ENCODE results near the gene WDR83. TPM values are rescaled to one million over a fixed set of nuclear protein-coding genes. Genes with fewer than 3 reads are reported as not detected.
"Not testable (repeated sequence)": the region's sequence is repeated elsewhere in the genome, so short reads cannot be mapped to it uniquely, and the experiment has no call there.

The WDR83 gene
- total and polyA plus RNA-seq, 2 experiments from 2014 or later: 9.1 to 19.5 TPM

- Histone ChIP-seq H2AFZ (peak overlapping the region; percentile 84), H3K36me3 (replicated peaks; ENCODE audit: insufficient read depth, low read depth) (no peaks in the 10 kb centered on the region), H3K27me3 (no peaks in the 10 kb centered on the region), H3K79me2 (no peaks in the 10 kb centered on the region), H4K20me1 (ENCODE audit: insufficient read depth, poor library complexity, severe bottlenecking) (no peaks in the 10 kb centered on the region), H3K4me1 (ENCODE audit: insufficient read depth) (no peaks in the 10 kb centered on the region), H3K9me3 (ENCODE audit: low read depth) (no peaks in the 10 kb centered on the region), H3K4me2 (peak overlapping the region; percentile 77), H3K4me3 (no peak overlapping the region), H3K9me2 (replicated peaks; ENCODE audit: insufficient read depth) (no peaks in the 10 kb centered on the region), H3K27ac (no peak overlapping the region)
- WGBS (ENCODE audit: low lambda C conversion rate, missing lambda C conversion rate): 16% methylated on average over 39 of the region's 39 CpGs
- peak; percentile 87 for DNase-seq (ENCODE audit: low spot score)
- TF ChIP-seq EZH2 (IDR thresholded peaks at IDR 0.05; ENCODE audit: borderline replicate concordance): no peak
- TF ChIP-seq CTCF (IDR thresholded peaks at IDR 0.05; ENCODE audit: poor library complexity): peak; percentile 81
These were observed 26.6 kb upstream of the WDR83 start for GRCh38 chr19:12639901-12640613.

- TF ChIP-seq CTCF (IDR thresholded peaks at IDR 0.05; ENCODE audit: poor library complexity): no peak
- TF ChIP-seq EZH2 (IDR thresholded peaks at IDR 0.05; ENCODE audit: borderline replicate concordance): no peak
- TF ChIP-seq EZH2phosphoT487 (IDR thresholded peaks at IDR 0.05; ENCODE audit: low read depth, severe bottlenecking, unreplicated experiment): no peak
- no peak for DNase-seq (ENCODE audit: low spot score)
- Histone ChIP-seq H3K27ac (no peak overlapping the region), H3K4me3 (no peak overlapping the region), H3K27me3 (no peaks in the 10 kb centered on the region), H3K9me3 (ENCODE audit: low read depth) (no peaks in the 10 kb centered on the region), H3K36me3 (replicated peaks; ENCODE audit: insufficient read depth, low read depth) (no peaks in the 10 kb centered on the region), H3K9me2 (replicated peaks; ENCODE audit: insufficient read depth) (no peaks in the 10 kb centered on the region), H3K4me1 (ENCODE audit: insufficient read depth) (no peaks in the 10 kb centered on the region), H3K79me2 (no peaks in the 10 kb centered on the region), H2AFZ (no peak overlapping the region), H4K20me1 (ENCODE audit: insufficient read depth, poor library complexity, severe bottlenecking) (no peaks in the 10 kb centered on the region), H3K4me2 (no peak overlapping the region)
- 85% methylated on average over 13 of the region's 13 CpGs for WGBS (ENCODE audit: low lambda C conversion rate, missing lambda C conversion rate)
These were observed 25.2 kb upstream of the WDR83 start for GRCh38 chr19:12641456-12641855.

- Histone ChIP-seq H3K9me3 (ENCODE audit: low read depth) (no peaks in the 10 kb centered on the region), H3K36me3 (replicated peaks; ENCODE audit: insufficient read depth, low read depth) (no peaks in the 10 kb centered on the region), H3K4me2 (no peak overlapping the region), H3K9me2 (replicated peaks; ENCODE audit: insufficient read depth) (no peaks in the 10 kb centered on the region), H2AFZ (no peak overlapping the region), H4K20me1 (ENCODE audit: insufficient read depth, poor library complexity, severe bottlenecking) (no peaks in the 10 kb centered on the region), H3K27me3 (no peaks in the 10 kb centered on the region), H3K4me3 (no peak overlapping the region), H3K4me1 (ENCODE audit: insufficient read depth) (no peaks in the 10 kb centered on the region), H3K27ac (no peak overlapping the region), H3K79me2 (no peaks in the 10 kb centered on the region)
- DNase-seq (ENCODE audit: low spot score): no peak
- 94% methylated on average over 26 of the region's 26 CpGs for WGBS (ENCODE audit: low lambda C conversion rate, missing lambda C conversion rate)
- no peak for TF ChIP-seq CTCF (IDR thresholded peaks at IDR 0.05; ENCODE audit: poor library complexity)
- TF ChIP-seq EZH2 (IDR thresholded peaks at IDR 0.05; ENCODE audit: borderline replicate concordance): no peak
- TF ChIP-seq EZH2phosphoT487 (IDR thresholded peaks at IDR 0.05; ENCODE audit: low read depth, severe bottlenecking, unreplicated experiment): no peak
These were observed 24.1 kb upstream of the WDR83 start for GRCh38 chr19:12642506-12642905.

- not testable (repeated sequence) for H3K36me3 ChIP-seq (replicated peaks; ENCODE audit: insufficient read depth, low read depth); H3K27ac ChIP-seq; H3K4me2 ChIP-seq; H3K27me3 ChIP-seq; H3K9me2 ChIP-seq (replicated peaks; ENCODE audit: insufficient read depth); DNase-seq (ENCODE audit: low spot score); H3K79me2 ChIP-seq; H2AFZ ChIP-seq; H4K20me1 ChIP-seq (ENCODE audit: insufficient read depth, poor library complexity, severe bottlenecking); H3K4me1 ChIP-seq (ENCODE audit: insufficient read depth); H3K9me3 ChIP-seq (ENCODE audit: low read depth); H3K4me3 ChIP-seq
- WGBS (ENCODE audit: low lambda C conversion rate, missing lambda C conversion rate): 98% methylated on average over 14 of the region's 14 CpGs
These were observed 22.9 kb upstream of the WDR83 start for GRCh38 chr19:12643716-12644115.

Data from hepatocyte (in vitro differentiated cells).